GM18526 (cell line): ENCODE data around the gene TSPAN33.

Source experiments
- POLR2A ChIP-seq: IDR thresholded peaks from 3 replicates; pipeline ENCODE4 v1.6.1; 2011; ENCODE audit not compliant: insufficient read length; ENCODE audit errors: extremely low read depth

The TSPAN33 gene

GRCh38 chr7:129144095-129144833, at the start of gene TSPAN33:
TSPAN33 (plus strand) TSS chr7:129144707; CDS start chr7:129144981, 274 bp downstream.
- peak; percentile 47 for TF ChIP-seq POLR2A

- TF ChIP-seq POLR2A, result no peak
Observed at GRCh38 chr7:129095258-129095657, 49.2 kb upstream of the TSPAN33 start.

GRCh38 chr7:129098409-129099084, 46.0 kb upstream of the TSPAN33 start:
- TF ChIP-seq POLR2A, result no peak

DNA sequence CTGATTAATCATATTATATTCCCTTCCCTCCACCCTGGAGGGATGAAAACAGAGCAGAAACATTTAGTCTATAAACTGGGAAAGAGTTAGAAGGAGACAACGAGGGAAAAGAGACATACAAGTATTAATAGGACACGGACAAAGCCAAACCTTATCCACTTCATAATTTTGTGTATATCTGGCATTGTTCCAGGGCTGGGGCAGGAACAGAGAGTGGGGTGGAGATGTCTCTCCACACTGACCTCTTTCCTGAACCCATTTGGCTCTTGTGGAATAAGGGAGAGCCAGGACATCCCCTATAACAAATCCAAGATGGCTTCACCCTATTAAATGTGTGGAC, 43.7 kb upstream of the TSPAN33 start:
- TF ChIP-seq POLR2A, result no peak

- TF ChIP-seq POLR2A, result no peak
Observed at GRCh38 chr7:129101746-129102145, 42.8 kb upstream of the TSPAN33 start.

DNA sequence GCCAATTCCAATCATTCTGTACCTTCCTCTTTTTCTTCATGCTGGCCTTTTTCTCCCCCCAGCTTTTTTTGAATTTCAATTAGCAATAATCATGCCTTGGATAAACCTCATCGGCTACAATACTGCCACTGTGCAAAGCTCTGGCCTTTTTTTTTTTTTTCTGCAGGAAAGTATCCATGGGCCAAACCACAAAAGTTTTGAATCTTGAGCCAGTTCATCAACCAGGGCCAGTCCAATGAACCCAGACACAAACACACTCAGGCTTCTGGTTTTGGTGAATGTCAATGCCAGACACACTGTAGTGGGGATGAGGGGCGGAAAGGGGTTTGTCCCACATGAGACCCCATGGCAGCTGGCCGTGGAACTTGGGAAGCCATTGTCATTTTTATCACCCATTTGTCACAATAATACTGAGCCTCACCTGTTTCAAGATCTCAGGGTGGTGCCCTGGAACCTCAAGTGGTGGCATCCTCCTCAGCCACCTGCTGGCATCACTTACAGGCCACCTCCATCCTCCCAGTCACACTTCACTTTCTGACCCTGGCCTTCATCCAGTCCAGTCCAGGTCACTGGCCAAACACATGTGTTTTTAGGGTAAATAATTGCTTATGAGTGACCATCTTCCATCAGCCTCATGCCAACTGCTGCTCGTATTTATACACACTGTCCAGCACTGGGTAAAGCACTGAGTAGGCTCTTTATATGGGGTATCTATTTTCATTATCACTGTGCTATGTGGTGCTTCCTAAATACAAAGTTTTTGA, 40.8 kb upstream of the TSPAN33 start:
- TF ChIP-seq POLR2A, result no peak

DNA sequence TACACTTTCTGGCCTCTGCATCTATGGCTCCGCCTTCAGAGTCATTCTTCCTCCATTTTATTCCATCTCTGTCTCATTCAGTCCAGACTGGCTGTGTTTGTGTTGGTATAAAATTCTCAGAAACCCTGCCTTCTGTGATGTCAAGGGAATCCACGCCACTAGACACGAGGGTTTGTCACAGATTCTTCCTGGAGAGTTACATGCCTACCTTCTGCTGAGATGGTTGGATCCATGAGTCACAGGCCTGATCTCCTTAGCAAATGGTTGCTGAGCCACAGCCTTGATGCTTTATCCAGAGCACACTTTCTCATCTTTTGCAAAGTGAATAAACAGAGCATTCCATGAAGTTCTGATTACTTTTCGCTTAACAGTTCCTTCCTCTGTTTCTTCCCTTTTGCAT, 35.9 kb upstream of the TSPAN33 start:
- no peak for TF ChIP-seq POLR2A

DNA sequence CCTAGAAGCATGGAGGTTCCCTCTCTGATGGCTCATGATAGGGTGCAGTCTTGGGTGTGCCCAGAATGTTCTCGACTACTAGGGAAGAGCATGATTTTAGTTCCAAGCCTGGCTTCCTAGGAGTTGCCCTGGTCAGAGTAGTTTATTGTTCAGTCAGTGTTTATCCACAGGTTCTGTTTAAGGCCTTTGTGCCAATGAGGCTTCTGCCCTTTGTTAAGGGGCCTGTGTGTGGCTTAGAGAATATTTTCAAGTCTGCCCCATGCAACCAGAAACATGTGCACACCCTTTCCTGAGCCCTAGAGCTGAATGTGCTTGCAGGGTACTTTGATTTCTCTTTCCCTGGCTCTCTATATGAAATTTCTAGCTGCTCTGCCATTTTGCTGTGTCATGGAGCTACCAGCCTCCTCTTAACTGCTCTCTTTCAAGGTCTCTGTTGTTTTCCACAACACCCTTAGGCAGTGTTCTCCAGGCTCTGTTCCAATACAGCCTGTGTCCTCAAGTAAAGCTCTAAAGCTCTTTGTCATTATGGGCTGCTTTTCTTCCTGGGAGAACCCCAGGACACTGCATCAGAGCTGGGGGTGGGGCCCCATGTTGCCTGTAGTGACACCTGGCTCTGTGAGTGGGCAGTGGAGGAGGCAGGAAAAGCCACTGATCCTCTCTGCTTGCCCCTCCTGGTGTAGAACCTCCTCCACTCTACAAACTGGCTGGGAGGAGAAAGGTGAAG, 34.1 kb upstream of the TSPAN33 start:
- TF ChIP-seq POLR2A, result no peak

DNA sequence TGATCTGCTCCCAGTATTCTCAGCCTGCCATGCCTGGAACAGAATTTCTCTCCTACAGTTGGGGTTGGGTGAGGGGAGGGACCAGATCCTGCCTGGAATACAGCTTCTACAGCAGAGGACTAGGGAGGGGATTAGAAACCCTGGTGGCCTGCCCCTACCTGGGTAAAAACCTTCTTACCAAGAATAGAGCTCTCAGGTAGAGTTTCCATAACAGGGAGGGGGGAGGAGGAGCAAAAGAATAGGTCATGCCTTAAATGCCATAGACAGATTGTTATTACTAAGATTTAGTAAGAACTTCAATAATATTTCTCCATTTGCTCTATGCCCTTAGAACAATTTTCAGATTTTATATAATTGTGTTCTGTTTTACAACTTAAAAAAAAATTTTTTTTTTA, 33.5 kb upstream of the TSPAN33 start:
- TF ChIP-seq POLR2A, result no peak

- no peak for TF ChIP-seq POLR2A
Observed at GRCh38 chr7:129115676-129116075, 28.8 kb upstream of the TSPAN33 start.

DNA sequence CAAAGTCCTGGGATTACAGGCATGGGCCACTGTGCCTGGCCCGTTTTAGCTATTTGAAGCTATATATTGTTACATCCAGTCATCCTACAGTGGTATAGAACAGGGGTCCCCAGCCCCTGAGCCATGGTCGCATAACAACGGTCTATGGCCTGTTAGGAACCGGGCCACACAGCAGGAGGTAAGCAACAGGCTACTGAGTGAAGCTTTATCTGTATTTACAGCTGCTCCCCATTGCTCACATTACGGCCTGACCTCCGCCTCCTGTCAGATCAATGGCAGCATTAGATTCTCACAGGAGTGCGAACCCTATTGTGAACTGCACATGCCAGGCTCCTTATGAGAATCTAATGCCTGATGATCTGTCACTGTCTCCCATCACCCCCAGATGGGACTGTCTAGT, 26.3 kb upstream of the TSPAN33 start:
- no peak for TF ChIP-seq POLR2A

- TF ChIP-seq POLR2A, result no peak
Observed at GRCh38 chr7:129118976-129119375, 25.5 kb upstream of the TSPAN33 start.

DNA sequence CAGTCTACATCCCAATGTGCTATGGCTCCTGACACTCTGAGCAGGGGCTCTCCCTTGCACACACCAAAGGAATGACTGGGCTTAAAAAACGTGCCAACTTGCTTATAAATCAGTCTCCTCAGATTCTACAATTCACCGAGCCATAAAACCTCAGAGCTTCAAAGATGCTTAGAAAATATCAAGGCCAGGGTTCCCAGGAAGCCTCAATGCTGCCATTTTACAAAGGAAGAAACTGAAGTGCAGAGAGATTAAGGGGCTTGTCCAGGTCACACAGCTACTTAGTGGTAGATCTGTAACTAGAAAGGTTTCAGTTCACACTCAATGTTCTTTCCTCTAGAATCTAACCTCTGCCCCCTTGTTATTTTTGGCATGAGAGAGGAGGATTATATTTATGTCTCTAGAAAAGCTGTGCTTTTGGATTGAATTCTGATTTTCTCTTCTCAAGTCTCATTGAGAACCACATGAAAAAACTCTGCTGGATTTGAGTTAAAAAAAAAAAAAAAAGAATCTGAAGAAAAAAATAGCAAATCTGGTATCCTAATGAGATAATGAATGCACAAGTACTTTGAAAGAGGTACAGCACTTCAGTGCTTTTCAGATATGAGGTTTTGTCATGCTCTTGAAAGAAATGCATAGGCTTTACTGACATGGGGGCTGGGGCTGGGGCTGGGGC, 22.3 kb upstream of the TSPAN33 start:
- no peak for TF ChIP-seq POLR2A

DNA sequence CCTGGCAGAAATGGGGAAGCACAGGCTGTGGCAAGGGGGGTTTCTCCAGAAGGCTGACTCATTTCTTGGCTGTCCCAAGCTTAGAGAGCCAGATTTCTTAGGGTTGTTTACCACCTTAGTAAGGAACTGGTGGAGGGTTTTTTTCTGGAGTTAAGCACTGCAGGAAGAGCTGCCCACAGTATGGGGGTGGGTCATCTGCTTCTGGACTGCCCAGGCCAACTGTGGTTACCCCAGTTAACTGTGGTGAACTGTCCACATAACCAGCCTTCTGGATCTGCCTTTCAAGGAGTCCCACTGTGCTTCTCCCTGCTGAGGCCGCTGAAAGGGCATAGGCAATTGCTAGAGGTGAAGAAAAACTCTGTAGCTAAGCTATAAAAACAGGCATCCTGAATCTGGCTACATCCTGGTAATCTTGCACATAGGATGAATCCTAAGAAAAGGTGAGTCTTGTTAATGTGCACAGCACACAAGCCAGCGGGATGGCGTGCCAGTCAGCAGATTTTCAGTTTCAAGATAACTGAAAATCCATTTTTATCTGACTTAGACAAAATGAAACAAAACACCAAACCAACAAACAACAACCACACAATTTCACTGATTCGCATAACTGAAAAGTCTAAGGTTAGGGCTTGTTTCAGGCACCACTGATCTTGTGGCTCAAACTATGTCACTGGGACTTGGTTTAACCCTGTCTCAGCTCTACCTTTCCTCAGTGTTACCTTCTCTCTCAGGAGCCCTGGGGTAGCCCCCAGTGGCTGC, 21.6 kb upstream of the TSPAN33 start:
- TF ChIP-seq POLR2A, result no peak
